CD4-positive, alpha-beta T cell (primary cell): ENCODE results near the gene NPTN. TPM values are rescaled to one million over a fixed set of nuclear protein-coding genes. Genes with fewer than 3 reads are reported as not detected.

ENCODE experiments used
- ATAC-seq: fragments of 200-7000 bp; cut with Tn5 transposase; one replicate; pipeline ENCODE4 v1.10.0; 2022; ENCODE audit warnings: mild to moderate bottlenecking; ENCODE audit not compliant: poor library complexity
- CTCF ChIA-PET: fragments of 350-600 bp; sonication (Branson Sonifier 250); formaldehyde crosslinking; loops from one replicate; lab custom pipeline; 2021; ENCODE audit warnings: antibody characterized with exemption, inconsistent platforms; lab: Charles Lee
- POLR2A ChIA-PET: fragments of 350-600 bp; sonication (Branson Sonifier 250); formaldehyde crosslinking; loops from one replicate; lab custom pipeline; 2021; ENCODE audit warnings: antibody characterized with exemption, inconsistent platforms; lab: Charles Lee
- DNase-seq, 14 experiments: peaks; one replicate each; pipeline ENCODE4 v3.0.0-alpha.2; 2013 to 2020; ENCODE audit warnings: mixed read lengths in 2 of 14
- H3K27ac ChIP-seq, 2 donors: one replicate each; pipeline versions ENCODE4 v1.5.1 to v1.7.0; 2013; ENCODE audit warnings: low read length in 2 of 2, low read depth in 1 of 2, mild to moderate bottlenecking in 1 of 2
- H3K27me3 ChIP-seq, 2 experiments: 1 replicate in 1 of 2; 2 replicates in 1 of 2; pipeline versions ENCODE4 v1.6.1 to v1.7.0; 2013; ENCODE audit warnings: low read length in 2 of 2, control low read depth in 1 of 2, mild to moderate bottlenecking in 1 of 2, moderate library complexity in 1 of 2; ENCODE audit not compliant: insufficient read depth in 2 of 2, control insufficient read depth in 1 of 2
- H3K36me3 ChIP-seq: one replicate; pipeline ENCODE4 v1.6.1; 2013; ENCODE audit warnings: low read length, control low read depth; ENCODE audit not compliant: insufficient read depth
- H3K4me1 ChIP-seq: one replicate; pipeline ENCODE4 v1.6.1; 2013; ENCODE audit warnings: low read length, control low read depth; ENCODE audit not compliant: insufficient read depth
- H3K4me3 ChIP-seq: one replicate; pipeline ENCODE4 v1.5.1; 2013; ENCODE audit warnings: mild to moderate bottlenecking, low read length, moderate library complexity
- H3K9me3 ChIP-seq, 2 experiments: 1 replicate in 1 of 2; 2 replicates in 1 of 2; pipeline versions ENCODE4 v1.6.1 to v1.7.0; 2013; ENCODE audit warnings: low read length in 2 of 2, mild to moderate bottlenecking in 2 of 2, control low read depth in 1 of 2, moderate library complexity in 1 of 2; ENCODE audit not compliant: control insufficient read depth in 1 of 2, insufficient read depth in 1 of 2
- H3K27ac Mint-ChIP-seq: one replicate; pipeline ENCODE4 v1.8.0; 2020; ENCODE audit warnings: mixed read lengths
- H3K27me3 Mint-ChIP-seq: one replicate; pipeline ENCODE4 v1.8.0; 2021; ENCODE audit warnings: mixed read lengths
- H3K36me3 Mint-ChIP-seq: one replicate; pipeline ENCODE4 v1.8.0; 2021; ENCODE audit warnings: low read depth, mixed read lengths
- H3K4me1 Mint-ChIP-seq: one replicate; pipeline ENCODE4 v1.8.0; 2021; ENCODE audit warnings: low read depth, mixed read lengths
- H3K4me3 Mint-ChIP-seq: one replicate; pipeline ENCODE4 v1.8.0; 2020; ENCODE audit warnings: mild to moderate bottlenecking, mixed read lengths
- H3K9me3 Mint-ChIP-seq: one replicate; pipeline ENCODE4 v1.8.0; 2020; ENCODE audit warnings: mixed read lengths
- intact Hi-C, 2 experiments: fragments of 100-400 bp; cut with DNase I in 1 of 2; cut with micrococcal nuclease in 1 of 2; formaldehyde crosslinking; loops; one replicate each; pipeline versions ENCODE4 v1.15.1 to v1.9.0; 2023 to 2025; cut with DNase I, micrococcal nuclease
- polyA plus RNA-seq, 2 donors: library from polyadenylated mRNA; unstranded; fragments of 120-200 nt; gene quantifications; one replicate each; pipeline ENCODE4 v1.2.1, GENCODE V29; 2013
- total RNA-seq, 174 experiments: library from RNA in 2 of 174; stranded (reverse) in 2 of 174; gene quantifications; one replicate each; pipeline ENCODE4 v1.2.3 and lab custom pipeline; 2021 to 2026
- TF ChIP-seq, protein P1 (sequence below): fragments of 200-600 bp; IDR thresholded peaks from one replicate; pipeline ENCODE4 v1.8.0; 2022; ENCODE audit warnings: antibody characterized with exemption, mild to moderate bottlenecking

The NPTN gene
- total RNA-seq (10 to 100 TPM in 1 of 2 experiments, 1 to 10 TPM in 1; 9.3 to 13.5 TPM), total RNA-seq (lab: John Stamatoyannopoulos, UW) (14.3 to 89.7 (median 40.7) reads per million in 172 experiments)
- 39.5 TPM for polyA plus RNA-seq (2013, experiment 1 of 2)
- 37.7 TPM for polyA plus RNA-seq (2013, experiment 2 of 2)

DNA sequence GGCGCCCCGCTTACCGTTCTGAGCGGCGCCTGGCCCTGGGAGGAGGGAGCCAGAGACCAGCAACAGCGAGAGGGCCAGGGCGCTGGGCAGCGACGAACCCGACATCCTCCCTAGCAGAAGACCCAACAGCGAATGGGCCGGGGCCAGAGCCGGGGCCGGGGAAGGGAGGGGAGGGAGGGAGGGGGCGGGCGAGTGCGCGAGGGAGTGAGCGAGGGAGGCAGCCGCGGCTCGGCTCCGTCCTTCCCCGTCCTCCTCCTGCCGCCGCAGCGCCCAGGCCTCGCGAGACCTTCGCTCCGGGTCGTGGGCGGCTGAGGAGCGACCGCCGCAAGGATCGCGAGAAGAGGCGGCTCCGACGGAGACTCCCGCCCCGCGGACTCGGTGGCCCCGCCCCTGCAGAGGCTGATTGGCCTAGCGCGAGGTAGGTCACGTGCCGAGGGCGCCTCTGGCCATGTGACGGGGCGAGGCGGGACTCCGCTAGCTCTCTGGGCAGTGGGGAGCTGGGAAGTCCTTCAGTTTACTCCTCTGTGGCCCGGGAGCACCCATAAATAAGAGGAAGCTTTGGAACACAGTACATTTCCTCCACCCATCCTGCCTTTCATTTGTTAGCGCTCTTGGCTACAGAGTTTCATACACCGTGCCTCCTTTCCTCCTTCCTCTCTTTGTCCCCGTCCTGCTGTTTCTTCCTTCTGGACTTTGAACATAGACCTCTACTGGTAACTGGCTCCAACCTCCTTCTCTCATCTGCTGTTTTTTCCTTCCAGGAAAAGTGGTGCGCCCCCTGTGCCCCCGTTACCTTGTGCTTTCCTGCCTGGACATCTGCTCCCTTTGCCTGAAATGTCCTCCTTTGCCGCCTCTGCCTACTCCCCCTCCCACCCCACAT, at the start of gene NPTN:
TSS of gene NPTN (minus strand) at position 279 of the 880 bp plus-strand sequence. CDS start at position 105, 174 bp downstream.
- ChIA-PET CTCF (interaction anchor here (3.9 kb wide), 1 partner anchor 73 kb away, joined by 27 read pairs; no protein-coding TSS in a partner anchor), POLR2A (interaction anchor here (1.0 kb wide), 1 partner anchor 850 kb away, joined by 3 read pairs; the partner anchor contains the start of gene ADPGK)
- Histone ChIP-seq H3K27ac (peak within 1 kb of the TSS; percentile 8 to 62), H3K9me3 (no peaks in the 10 kb centered on the region), H3K4me3 (peak within 1 kb of the TSS; percentile 86), H3K36me3 (no peaks in the 10 kb centered on the region), H3K27me3 (no peaks in the 10 kb centered on the region), H3K4me1 (peaks cover 24% of the 10 kb centered on the region)
- Mint-ChIP-seq H3K27ac (peak within 1 kb of the TSS; percentile 60), H3K4me1 (peaks cover 54% of the 10 kb centered on the region), H3K36me3 (peaks cover 4% of the 10 kb centered on the region), H3K9me3 (no peaks in the 10 kb centered on the region), H3K27me3 (peaks cover 9% of the 10 kb centered on the region), H3K4me3 (peak within 1 kb of the TSS; percentile 93)
- TF ChIP-seq, protein P1, sequence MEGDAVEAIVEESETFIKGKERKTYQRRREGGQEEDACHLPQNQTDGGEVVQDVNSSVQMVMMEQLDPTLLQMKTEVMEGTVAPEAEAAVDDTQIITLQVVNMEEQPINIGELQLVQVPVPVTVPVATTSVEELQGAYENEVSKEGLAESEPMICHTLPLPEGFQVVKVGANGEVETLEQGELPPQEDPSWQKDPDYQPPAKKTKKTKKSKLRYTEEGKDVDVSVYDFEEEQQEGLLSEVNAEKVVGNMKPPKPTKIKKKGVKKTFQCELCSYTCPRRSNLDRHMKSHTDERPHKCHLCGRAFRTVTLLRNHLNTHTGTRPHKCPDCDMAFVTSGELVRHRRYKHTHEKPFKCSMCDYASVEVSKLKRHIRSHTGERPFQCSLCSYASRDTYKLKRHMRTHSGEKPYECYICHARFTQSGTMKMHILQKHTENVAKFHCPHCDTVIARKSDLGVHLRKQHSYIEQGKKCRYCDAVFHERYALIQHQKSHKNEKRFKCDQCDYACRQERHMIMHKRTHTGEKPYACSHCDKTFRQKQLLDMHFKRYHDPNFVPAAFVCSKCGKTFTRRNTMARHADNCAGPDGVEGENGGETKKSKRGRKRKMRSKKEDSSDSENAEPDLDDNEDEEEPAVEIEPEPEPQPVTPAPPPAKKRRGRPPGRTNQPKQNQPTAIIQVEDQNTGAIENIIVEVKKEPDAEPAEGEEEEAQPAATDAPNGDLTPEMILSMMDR = no peak
- DNase-seq = peak; percentile 94 to 99 (median 98)
- intact Hi-C loops = loop anchor here (5.0 to 10.0 kb wide), 8 partner anchors 579 to 1519 kb away; partner anchors contain the start of genes NEO1 (in 2 of the 2), ADPGK (in 1 of the 2), ARID3B (in 1 of the 2) and HEXA (in 1 of the 2)
- peak; percentile 89 for ATAC-seq

DNA sequence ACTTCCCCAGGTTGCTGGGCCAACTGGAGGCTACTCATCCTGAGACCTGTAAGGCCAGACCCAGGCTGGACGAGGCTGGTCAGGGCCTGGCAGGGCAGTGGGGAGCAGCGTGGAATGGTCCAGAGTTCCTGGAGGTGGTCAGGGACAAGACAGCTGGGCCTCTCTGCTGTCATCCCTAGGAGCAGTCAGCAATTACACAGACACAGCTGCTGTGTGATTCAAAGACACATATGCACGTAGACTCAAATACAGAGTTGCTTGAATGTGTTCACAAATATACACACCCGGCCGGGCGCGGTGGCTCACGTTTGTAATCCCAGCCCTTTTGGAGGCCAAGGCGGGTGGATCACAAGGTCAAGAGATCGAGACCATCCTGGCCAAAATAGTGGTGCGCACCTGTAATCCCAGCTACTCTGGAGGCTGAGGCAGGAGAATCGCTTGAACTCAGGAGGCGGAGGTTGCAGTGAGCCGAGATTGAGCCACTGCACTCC, 49.5 kb upstream of the NPTN start:
- Histone ChIP-seq H3K27me3 (peaks cover 36 to 55% of the 10 kb centered on the region in 2 experiments), H3K4me1 (peaks cover 13% of the 10 kb centered on the region), H3K9me3 (peaks cover 0 to 8% of the 10 kb centered on the region in 2 experiments), H3K27ac (no peak overlapping the region), H3K4me3 (no peak overlapping the region), H3K36me3 (no peaks in the 10 kb centered on the region)
- H3K9me3 Mint-ChIP-seq = no peaks in the 10 kb centered on the region
- intact Hi-C loops = no loop called here
- no peak overlapping the region for H3K4me3 Mint-ChIP-seq
- ChIA-PET POLR2A (interaction anchor here (1.9 kb wide), 1 partner anchor 15 kb away, joined by 5 read pairs; no protein-coding TSS in a partner anchor), CTCF (interaction anchor here (0.7 to 1.2 kb wide), 2 partner anchors 23 to 46 kb away, joined by 3 to 5 read pairs; no protein-coding TSS in a partner anchor)
- peaks cover 5% of the 10 kb centered on the region for H3K4me1 Mint-ChIP-seq
- H3K36me3 Mint-ChIP-seq = no peaks in the 10 kb centered on the region
- TF ChIP-seq, protein P1 = no peak
- DNase-seq (peak in 1 of 14 experiments; percentile 20), ATAC-seq (no peak)
- H3K27ac Mint-ChIP-seq = no peak overlapping the region
- H3K27me3 Mint-ChIP-seq = peaks cover 60% of the 10 kb centered on the region

DNA sequence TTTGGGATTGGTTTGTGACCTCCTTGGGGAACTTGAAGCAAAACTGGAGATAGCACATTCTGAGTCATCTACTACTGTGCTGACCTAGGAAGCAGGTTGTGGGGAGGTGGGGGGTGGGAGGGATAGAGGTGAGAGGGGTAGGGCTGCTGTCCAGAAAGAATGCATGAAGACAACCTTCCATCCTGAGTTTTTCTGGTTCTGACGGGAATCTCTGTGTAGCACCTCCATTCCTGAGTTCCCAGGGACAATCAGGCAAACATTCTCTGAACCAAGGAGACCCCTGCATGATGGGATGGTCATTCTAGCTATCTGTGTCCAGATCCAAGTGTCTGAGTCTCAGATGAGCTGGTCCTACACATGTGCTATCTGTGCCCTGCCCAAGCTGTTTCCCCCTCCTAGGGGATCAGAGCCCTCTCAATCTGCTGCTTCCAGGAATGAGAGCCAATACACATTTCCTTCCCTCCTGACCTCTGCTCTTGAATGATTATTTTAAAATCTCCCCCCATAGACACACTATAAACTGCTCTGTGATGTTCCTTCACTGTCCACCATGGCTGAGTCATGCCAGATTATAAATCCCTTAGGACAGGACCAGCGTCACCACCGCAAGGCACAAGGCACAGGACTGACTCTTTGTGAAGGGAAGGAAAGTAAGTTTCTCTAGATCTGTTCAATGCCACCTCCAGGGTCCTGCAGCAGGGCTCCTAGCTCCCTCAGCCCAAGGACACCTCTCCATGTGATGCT, 48.8 kb upstream of the NPTN start:
- H3K9me3 Mint-ChIP-seq = no peaks in the 10 kb centered on the region
- ChIA-PET CTCF (interaction anchor here (0.7 kb wide), 1 partner anchor 23 kb away, joined by 3 read pairs; no protein-coding TSS in a partner anchor), POLR2A (no interaction called here)
- peaks cover 30 to 49% of the 10 kb centered on the region in 2 experiments for H3K27me3 ChIP-seq
- no peak overlapping the region for H3K27ac ChIP-seq
- no peaks in the 10 kb centered on the region for H3K36me3 Mint-ChIP-seq
- H3K27me3 Mint-ChIP-seq = peaks cover 58% of the 10 kb centered on the region
- intact Hi-C loops = no loop called here
- peaks cover 5% of the 10 kb centered on the region for H3K4me1 Mint-ChIP-seq
- H3K4me3 Mint-ChIP-seq = no peak overlapping the region
- ATAC-seq (no peak), DNase-seq (no peak)
- H3K4me3 ChIP-seq = no peak overlapping the region
- no peak overlapping the region for H3K27ac Mint-ChIP-seq
- peaks cover 0 to 5% of the 10 kb centered on the region in 2 experiments for H3K9me3 ChIP-seq
- H3K4me1 ChIP-seq = peaks cover 13% of the 10 kb centered on the region
- TF ChIP-seq, protein P1 = no peak
- H3K36me3 ChIP-seq = no peaks in the 10 kb centered on the region
